ENCODE measurements around the gene RELN.

RELN gene

GRCh38 chr7:103717574-103717973, 271.9 kb downstream of the RELN start:
- no peak for TF ChIP-seq ELF4 (IDR thresholded peaks at IDR 0.05)
- no peak for TF ChIP-seq FOXA1 (IDR thresholded peaks at IDR 0.05)
- TF ChIP-seq LEF1 (IDR thresholded peaks at IDR 0.05; ENCODE audit: borderline replicate concordance), result no peak
- TF ChIP-seq FOXK2 (IDR thresholded peaks at IDR 0.05), result no peak
- TF ChIP-seq ARNT (IDR thresholded peaks at IDR 0.05), result no peak
- TF ChIP-seq FOXM1 (IDR thresholded peaks at IDR 0.05; ENCODE audit: borderline replicate concordance), result no peak
- TF ChIP-seq HDGF (IDR thresholded peaks at IDR 0.05; ENCODE audit: borderline replicate concordance), result no peak
- TF ChIP-seq SUZ12 (IDR thresholded peaks at IDR 0.05), result no peak
- TF ChIP-seq ZNF384 (IDR thresholded peaks at IDR 0.05), result no peak
- TF ChIP-seq NFRKB (IDR thresholded peaks at IDR 0.05), result no peak
- TF ChIP-seq CTBP1 (IDR thresholded peaks at IDR 0.05; ENCODE audit: borderline replicate concordance), result no peak
- TF ChIP-seq BHLHE40 (IDR thresholded peaks at IDR 0.05; ENCODE audit: borderline replicate concordance), result no peak
- no peak for TF ChIP-seq L3MBTL2 (conservative IDR thresholded peaks at IDR 0.05)
- no peak for TF ChIP-seq TARDBP (IDR thresholded peaks at IDR 0.05)
- TF ChIP-seq SP1 (IDR thresholded peaks at IDR 0.05), result no peak
- ChIA-PET POLR2A (no interaction called here), CTCF (no interaction called here)
- no peak for DNase-seq (ENCODE audit: extremely low spot score)

GRCh38 chr7:103715376-103716120, 273.9 kb downstream of the RELN start:
- DNase-seq (ENCODE audit: extremely low spot score), result no peak
- POLR2A ChIA-PET, result no interaction called here
- CTCF ChIA-PET, result no interaction called here
- TF ChIP-seq FOXK2 (IDR thresholded peaks at IDR 0.05) (no peak), PKNOX1 (IDR thresholded peaks at IDR 0.05) (0 out of 2 replicates have a peak, but pooled peaks have one; percentile 4)

- no peak for DNase-seq (ENCODE audit: extremely low spot score)
- TF ChIP-seq FOXK2 (IDR thresholded peaks at IDR 0.05) (no peak), SP1 (IDR thresholded peaks at IDR 0.05) (no peak), BHLHE40 (IDR thresholded peaks at IDR 0.05; ENCODE audit: borderline replicate concordance) (no peak), FOXA1 (IDR thresholded peaks at IDR 0.05) (no peak), TARDBP (IDR thresholded peaks at IDR 0.05) (no peak), SUZ12 (IDR thresholded peaks at IDR 0.05) (no peak), ZNF384 (IDR thresholded peaks at IDR 0.05) (no peak), ELF4 (IDR thresholded peaks at IDR 0.05) (no peak), NFRKB (IDR thresholded peaks at IDR 0.05) (no peak)
- ChIA-PET CTCF (interaction anchor here (0.6 kb wide), 1 partner anchor 190 kb away, joined by 4 read pairs; no protein-coding TSS in a partner anchor), POLR2A (no interaction called here)
Measured at GRCh38 chr7:103714376-103714927, 275.0 kb downstream of the RELN start.

GRCh38 chr7:103712991-103713778, 276.3 kb downstream of the RELN start:
- ChIA-PET POLR2A (no interaction called here), CTCF (no interaction called here)
- TF ChIP-seq ZNF384 (IDR thresholded peaks at IDR 0.05), result no peak
- TF ChIP-seq NFRKB (IDR thresholded peaks at IDR 0.05), result no peak
- no peak for TF ChIP-seq FOXA1 (IDR thresholded peaks at IDR 0.05)
- TF ChIP-seq HDGF (IDR thresholded peaks at IDR 0.05; ENCODE audit: borderline replicate concordance), result no peak
- no peak for TF ChIP-seq SUZ12 (IDR thresholded peaks at IDR 0.05)
- no peak for TF ChIP-seq L3MBTL2 (conservative IDR thresholded peaks at IDR 0.05)
- no peak for TF ChIP-seq CTBP1 (IDR thresholded peaks at IDR 0.05; ENCODE audit: borderline replicate concordance)
- no peak for TF ChIP-seq ARNT (IDR thresholded peaks at IDR 0.05)
- TF ChIP-seq TARDBP (IDR thresholded peaks at IDR 0.05), result no peak
- TF ChIP-seq FOXM1 (IDR thresholded peaks at IDR 0.05; ENCODE audit: borderline replicate concordance), result no peak
- no peak for TF ChIP-seq PKNOX1 (IDR thresholded peaks at IDR 0.05)
- no peak for TF ChIP-seq ELF4 (IDR thresholded peaks at IDR 0.05)
- no peak for TF ChIP-seq BHLHE40 (IDR thresholded peaks at IDR 0.05; ENCODE audit: borderline replicate concordance)
- no peak for TF ChIP-seq SP1 (IDR thresholded peaks at IDR 0.05)
- TF ChIP-seq FOXK2 (IDR thresholded peaks at IDR 0.05), result no peak
- TF ChIP-seq LEF1 (IDR thresholded peaks at IDR 0.05; ENCODE audit: borderline replicate concordance), result no peak
- DNase-seq (ENCODE audit: extremely low spot score), result no peak

GRCh38 chr7:103711413-103711812, 278.0 kb downstream of the RELN start:
- TF ChIP-seq ZNF384 (IDR thresholded peaks at IDR 0.05) (no peak), PKNOX1 (IDR thresholded peaks at IDR 0.05) (no peak), L3MBTL2 (conservative IDR thresholded peaks at IDR 0.05) (no peak), ELF4 (IDR thresholded peaks at IDR 0.05) (no peak), BHLHE40 (IDR thresholded peaks at IDR 0.05; ENCODE audit: borderline replicate concordance) (no peak), TARDBP (IDR thresholded peaks at IDR 0.05) (no peak), SUZ12 (IDR thresholded peaks at IDR 0.05) (no peak), LEF1 (IDR thresholded peaks at IDR 0.05; ENCODE audit: borderline replicate concordance) (no peak), HDGF (IDR thresholded peaks at IDR 0.05; ENCODE audit: borderline replicate concordance) (no peak), FOXK2 (IDR thresholded peaks at IDR 0.05) (no peak)
- DNase-seq (ENCODE audit: extremely low spot score), result no peak
- POLR2A ChIA-PET, result no interaction called here
- CTCF ChIA-PET, result no interaction called here

- ChIA-PET POLR2A (no interaction called here), CTCF (no interaction called here)
- no peak for DNase-seq (ENCODE audit: extremely low spot score)
- TF ChIP-seq CTBP1 (IDR thresholded peaks at IDR 0.05; ENCODE audit: borderline replicate concordance) (no peak), PKNOX1 (IDR thresholded peaks at IDR 0.05) (no peak), TARDBP (IDR thresholded peaks at IDR 0.05) (no peak)
Measured at GRCh38 chr7:103710247-103710646, 279.2 kb downstream of the RELN start.

Measured in HEK293T (cell line).